ENCODE results near the gene EP400. TPM values are rescaled to one million over a fixed set of nuclear protein-coding genes. Genes with fewer than 3 reads are reported as not detected.

The EP400 gene
- total RNA-seq, 1 donor from 2014 or later, result 55.2 TPM

DNA sequence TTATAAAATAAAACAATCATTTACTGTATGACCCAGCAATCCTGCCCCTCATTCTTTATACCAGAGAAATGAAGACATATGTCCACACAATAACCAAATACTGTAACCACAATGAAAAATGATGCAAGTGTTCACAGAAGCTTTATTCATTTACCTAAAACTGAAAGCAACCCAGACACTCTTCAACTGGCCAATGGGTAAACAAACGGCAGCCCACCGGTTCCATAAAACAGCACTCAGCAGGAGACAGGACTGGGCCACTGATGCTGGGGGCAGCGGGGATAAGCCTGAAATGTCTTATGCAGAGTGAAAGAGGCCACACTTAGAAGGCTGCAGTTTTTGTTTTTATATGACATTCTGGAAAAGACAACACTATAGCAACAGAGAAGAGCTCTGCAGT lies 179.3 kb downstream of the EP400 start:
- peaks cover 39% of the 10 kb centered on the region for H3K36me3 Mint-ChIP-seq
- H3K4me3 Mint-ChIP-seq, result no peak overlapping the region
- peaks cover 4% of the 10 kb centered on the region for H3K9me3 Mint-ChIP-seq
- H3K4me1 Mint-ChIP-seq (ENCODE audit: unreplicated experiment), result no peaks in the 10 kb centered on the region
- no peak overlapping the region for H3K27ac Mint-ChIP-seq
- DNase-seq (ENCODE audit: extremely low spot score, unreplicated experiment), result no peak
- no peaks in the 10 kb centered on the region for H3K27me3 Mint-ChIP-seq
- TF ChIP-seq, protein P1, sequence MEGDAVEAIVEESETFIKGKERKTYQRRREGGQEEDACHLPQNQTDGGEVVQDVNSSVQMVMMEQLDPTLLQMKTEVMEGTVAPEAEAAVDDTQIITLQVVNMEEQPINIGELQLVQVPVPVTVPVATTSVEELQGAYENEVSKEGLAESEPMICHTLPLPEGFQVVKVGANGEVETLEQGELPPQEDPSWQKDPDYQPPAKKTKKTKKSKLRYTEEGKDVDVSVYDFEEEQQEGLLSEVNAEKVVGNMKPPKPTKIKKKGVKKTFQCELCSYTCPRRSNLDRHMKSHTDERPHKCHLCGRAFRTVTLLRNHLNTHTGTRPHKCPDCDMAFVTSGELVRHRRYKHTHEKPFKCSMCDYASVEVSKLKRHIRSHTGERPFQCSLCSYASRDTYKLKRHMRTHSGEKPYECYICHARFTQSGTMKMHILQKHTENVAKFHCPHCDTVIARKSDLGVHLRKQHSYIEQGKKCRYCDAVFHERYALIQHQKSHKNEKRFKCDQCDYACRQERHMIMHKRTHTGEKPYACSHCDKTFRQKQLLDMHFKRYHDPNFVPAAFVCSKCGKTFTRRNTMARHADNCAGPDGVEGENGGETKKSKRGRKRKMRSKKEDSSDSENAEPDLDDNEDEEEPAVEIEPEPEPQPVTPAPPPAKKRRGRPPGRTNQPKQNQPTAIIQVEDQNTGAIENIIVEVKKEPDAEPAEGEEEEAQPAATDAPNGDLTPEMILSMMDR (conservative IDR thresholded peaks at IDR 0.05), result no peak

DNA sequence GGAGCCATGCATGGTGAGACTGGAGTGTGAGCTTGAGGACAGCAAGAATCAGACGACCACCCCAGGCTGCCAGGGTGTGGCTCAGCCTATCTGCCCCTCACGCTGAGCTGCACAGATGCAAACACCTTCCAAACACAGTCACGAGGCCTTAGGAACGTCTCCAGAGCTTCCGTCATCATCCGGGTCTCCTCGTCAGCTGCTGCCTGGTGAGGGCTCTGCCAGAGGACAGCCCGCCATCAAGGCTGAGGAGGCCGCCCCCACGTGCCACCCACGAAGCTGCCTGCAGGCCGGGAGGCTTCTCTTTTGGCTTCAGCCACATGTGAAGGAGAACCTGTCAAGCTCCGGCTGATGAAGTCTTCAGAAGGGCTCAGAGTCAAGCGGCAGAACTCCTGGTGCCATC lies 180.9 kb downstream of the EP400 start:
- peaks cover 32% of the 10 kb centered on the region for H3K36me3 Mint-ChIP-seq
- H3K4me3 Mint-ChIP-seq, result no peak overlapping the region
- H3K4me1 Mint-ChIP-seq (ENCODE audit: unreplicated experiment), result no peaks in the 10 kb centered on the region
- peaks cover 4% of the 10 kb centered on the region for H3K9me3 Mint-ChIP-seq
- no peak overlapping the region for H3K27ac Mint-ChIP-seq
- no peak for DNase-seq (ENCODE audit: extremely low spot score, unreplicated experiment)
- no peaks in the 10 kb centered on the region for H3K27me3 Mint-ChIP-seq
- TF ChIP-seq, protein P1 (conservative IDR thresholded peaks at IDR 0.05), result no peak

Other genes starting within 250 kb of the EP400 start
- 46.3 and 59.3 TPM in 2 replicates for gene SFSWAP, start 238.9 kb upstream of the EP400 start, total RNA-seq (ENCODE audit: low replicate concordance)
- 14.1 and 26.8 TPM in 2 replicates for gene MMP17, start 121.5 kb upstream of the EP400 start, total RNA-seq (ENCODE audit: low replicate concordance)
- gene ULK1, start 55.3 kb upstream of the EP400 start, total RNA-seq (ENCODE audit: low replicate concordance), result 80.0 and 99.3 TPM in 2 replicates
- gene PUS1, start 20.7 kb upstream of the EP400 start, total RNA-seq (ENCODE audit: low replicate concordance), result 32.2 and 38.1 TPM in 2 replicates
- gene DDX51, start 194.4 kb downstream of the EP400 start, total RNA-seq (ENCODE audit: low replicate concordance), result 22.1 and 30.5 TPM in 2 replicates
- gene NOC4L, start 194.5 kb downstream of the EP400 start, total RNA-seq (ENCODE audit: low replicate concordance), result 23.9 and 27.8 TPM in 2 replicates

Data from type B pancreatic cell (in vitro differentiated cells).